Stimulated activated naive B cell treated with anti-CD40 and anti-IgM and Interleukin-4, amounts not matched to agents 10 μg/mL and 1 μg/mL and 100 μg/mL, for 72 hours (primary cell): Measurements from ENCODE around the gene LRRC31.

Source experiments
- ATAC-seq, 2 donors: fragments of 150-1000 bp; cut with Tn5 transposase; replicated peaks; 2 replicates each; pipeline ENCODE4 v1.10.0; 2021; ENCODE audit warnings: moderate library complexity in 1 of 2
- DNase-seq: peaks from one replicate; pipeline ENCODE4 v3.0.0; 2021
- H3K27ac Mint-ChIP-seq: one replicate; pipeline ENCODE4 v1.8.0; 2022; ENCODE audit warnings: mild to moderate bottlenecking, mixed read lengths
- H3K27me3 Mint-ChIP-seq, 2 donors: one replicate each; pipeline ENCODE4 v1.8.0; 2022; ENCODE audit warnings: mixed read lengths in 2 of 2
- H3K36me3 Mint-ChIP-seq, 2 donors: one replicate each; pipeline ENCODE4 v1.8.0; 2022; ENCODE audit warnings: mixed read lengths in 2 of 2, mild to moderate bottlenecking in 1 of 2
- H3K4me1 Mint-ChIP-seq, 2 donors: one replicate each; pipeline ENCODE4 v1.8.0; 2022; ENCODE audit warnings: mixed read lengths in 2 of 2, mild to moderate bottlenecking in 1 of 2
- H3K4me3 Mint-ChIP-seq, 2 donors: one replicate each; pipeline ENCODE4 v1.8.0; 2022; ENCODE audit warnings: mild to moderate bottlenecking in 2 of 2, mixed read lengths in 2 of 2, moderate library complexity in 1 of 2
- H3K9me3 Mint-ChIP-seq, 2 donors: one replicate each; pipeline ENCODE4 v1.8.0; 2022; ENCODE audit warnings: mixed read lengths in 2 of 2, mild to moderate bottlenecking in 1 of 2

Gene LRRC31

DNA sequence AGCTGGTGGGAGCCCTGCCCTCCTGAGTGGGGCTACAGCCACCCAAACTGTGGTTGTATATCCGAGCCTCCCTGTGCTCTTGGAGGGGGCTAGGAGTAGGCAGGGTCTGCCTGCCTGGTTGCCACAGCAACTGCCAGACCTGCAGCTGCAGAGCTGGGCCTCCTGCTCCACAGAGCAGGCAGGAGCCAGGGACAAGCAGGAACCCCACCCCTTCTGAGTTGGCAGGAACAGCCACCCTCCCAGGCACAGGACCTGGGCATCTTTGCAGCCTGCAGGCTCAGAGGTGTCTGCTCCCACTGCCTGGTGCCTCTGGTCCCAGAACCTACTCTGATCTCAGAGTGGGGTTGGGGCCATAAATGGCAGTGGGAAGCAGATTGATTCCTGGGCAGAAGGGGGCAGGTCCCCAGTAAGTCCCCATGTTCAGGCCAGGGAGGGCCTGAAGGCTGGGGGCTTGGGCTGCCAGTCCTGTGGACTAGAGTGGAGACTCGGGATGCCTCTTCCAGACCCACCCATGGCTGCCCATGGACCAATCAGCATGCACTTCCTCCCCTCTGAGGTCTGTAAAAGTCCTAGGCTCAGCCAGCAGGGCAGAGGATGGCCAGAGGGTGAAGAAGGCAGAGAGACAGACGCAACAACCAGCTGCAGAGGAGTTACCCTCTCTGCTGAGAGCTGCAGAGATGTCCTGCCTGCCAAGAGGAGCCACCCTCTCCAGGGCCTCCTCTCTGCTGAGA is 10.3 kb upstream of the LRRC31 start:
- Mint-ChIP-seq H3K4me1 (peaks cover 1 to 11% of the 10 kb centered on the region in 2 donors), H3K4me3 (no peak overlapping the region), H3K36me3 (no peaks in the 10 kb centered on the region), H3K27ac (no peak overlapping the region), H3K9me3 (peaks cover 0 to 2% of the 10 kb centered on the region in 2 donors), H3K27me3 (no peaks in the 10 kb centered on the region)
- DNase-seq (no peak), ATAC-seq (no peak)

DNA sequence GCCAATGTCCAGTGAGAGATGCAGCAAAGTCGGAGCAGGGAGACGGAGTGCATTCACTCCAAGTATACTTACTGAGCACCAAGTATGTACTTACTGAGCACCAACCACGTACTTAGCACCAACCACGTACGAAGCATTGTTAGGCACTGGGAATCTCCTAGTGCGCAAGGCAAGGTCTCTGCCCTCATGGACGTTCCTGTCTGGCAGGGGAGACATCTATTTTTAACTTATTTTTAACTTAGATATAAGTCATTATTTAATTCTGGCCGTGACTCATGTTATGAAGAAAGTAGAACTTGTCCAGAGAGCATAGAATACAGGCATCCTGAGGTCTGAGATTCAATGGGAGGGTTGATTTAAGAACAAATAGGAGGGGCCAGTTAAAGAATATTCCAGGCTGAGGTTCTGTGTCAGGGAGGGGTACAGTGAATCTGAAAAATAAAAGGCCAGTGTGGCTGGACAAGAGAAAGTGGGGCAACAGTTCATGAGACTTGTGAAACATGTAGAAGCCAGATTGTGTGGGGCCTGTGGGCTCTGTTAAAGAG is 9.3 kb upstream of the LRRC31 start:
- H3K27ac Mint-ChIP-seq, result no peak overlapping the region

GRCh38 chr3:169871129-169871886 is 1.6 kb upstream of the LRRC31 start:
- H3K4me1 Mint-ChIP-seq, result peaks cover 12 to 24% of the 10 kb centered on the region in 2 donors
- no peak overlapping the region for H3K4me3 Mint-ChIP-seq
- ATAC-seq (peak in 1 of 2 donors; percentile 33), DNase-seq (no peak)
- no peaks in the 10 kb centered on the region for H3K27me3 Mint-ChIP-seq
- no peaks in the 10 kb centered on the region for H3K36me3 Mint-ChIP-seq
- peak overlapping the region; percentile 57 for H3K27ac Mint-ChIP-seq
- no peaks in the 10 kb centered on the region for H3K9me3 Mint-ChIP-seq

More for the DNA sequence above, 9.3 kb upstream of the LRRC31 start:
- Mint-ChIP-seq H3K4me1 (peaks cover 1 to 5% of the 10 kb centered on the region in 2 donors), H3K27me3 (no peaks in the 10 kb centered on the region), H3K9me3 (no peaks in the 10 kb centered on the region), H3K4me3 (no peak overlapping the region), H3K36me3 (no peaks in the 10 kb centered on the region)
- ATAC-seq (no peak), DNase-seq (no peak)

DNA sequence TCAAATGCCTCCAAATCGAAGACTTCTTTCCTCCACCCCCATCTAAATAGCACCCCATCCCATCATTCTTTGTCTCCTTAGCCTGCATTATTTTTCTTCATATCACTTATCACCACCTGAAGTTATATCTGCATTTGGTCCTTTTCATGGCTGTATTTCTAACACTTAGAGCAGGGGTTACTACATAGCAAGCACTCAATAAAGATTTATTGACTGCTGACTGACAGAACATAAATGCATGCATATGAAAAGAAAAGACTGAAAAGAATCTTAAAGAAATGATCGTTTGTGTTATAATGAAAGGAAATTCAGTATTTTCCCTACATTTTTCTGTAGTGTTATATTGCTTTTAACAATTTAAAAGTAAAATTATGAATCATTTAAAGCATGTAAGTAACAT is 1.4 kb downstream of the LRRC31 start:
- DNase-seq, result no peak
- Mint-ChIP-seq H3K27ac (no peak overlapping the region), H3K4me3 (no peak overlapping the region), H3K9me3 (no peaks in the 10 kb centered on the region), H3K36me3 (peaks cover 0 to 3% of the 10 kb centered on the region in 2 donors), H3K27me3 (no peaks in the 10 kb centered on the region), H3K4me1 (peaks cover 28 to 51% of the 10 kb centered on the region in 2 donors)
- ATAC-seq, result no peak

DNA sequence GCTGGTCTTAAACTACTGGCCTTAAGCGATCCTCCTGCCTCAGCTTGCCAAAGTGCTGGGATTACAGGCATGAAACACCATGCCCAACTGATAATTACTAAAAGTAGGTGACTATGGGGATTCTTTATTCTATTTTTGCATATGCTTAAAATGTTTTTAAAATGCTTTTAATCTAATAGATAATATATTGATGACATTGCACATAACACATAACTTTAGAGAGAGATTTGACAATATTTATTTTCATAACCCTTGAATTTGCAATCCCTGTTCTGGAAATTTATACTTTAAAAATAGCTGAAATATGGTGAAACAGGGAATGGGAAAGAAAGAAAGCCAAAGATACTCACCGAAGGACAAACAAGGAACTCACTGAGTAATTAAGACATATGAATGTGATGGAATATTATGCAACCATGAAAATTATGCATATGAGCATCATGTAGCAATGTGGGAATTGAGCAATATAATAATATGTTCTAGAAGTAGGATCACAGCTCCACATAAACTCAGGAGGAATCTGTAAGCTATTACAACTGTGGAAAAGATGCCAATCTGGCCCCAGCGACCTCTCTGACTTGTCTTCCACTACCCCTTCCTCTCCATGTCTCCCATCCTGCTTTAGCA is 2.0 kb downstream of the LRRC31 start:
- peaks cover 0 to 3% of the 10 kb centered on the region in 2 donors for H3K36me3 Mint-ChIP-seq
- no peak overlapping the region for H3K27ac Mint-ChIP-seq
- ATAC-seq, result no peak
- H3K9me3 Mint-ChIP-seq, result no peaks in the 10 kb centered on the region
- H3K27me3 Mint-ChIP-seq, result no peaks in the 10 kb centered on the region
- no peak for DNase-seq
- H3K4me1 Mint-ChIP-seq, result peaks cover 28 to 52% of the 10 kb centered on the region in 2 donors
- H3K4me3 Mint-ChIP-seq, result no peak overlapping the region

DNA sequence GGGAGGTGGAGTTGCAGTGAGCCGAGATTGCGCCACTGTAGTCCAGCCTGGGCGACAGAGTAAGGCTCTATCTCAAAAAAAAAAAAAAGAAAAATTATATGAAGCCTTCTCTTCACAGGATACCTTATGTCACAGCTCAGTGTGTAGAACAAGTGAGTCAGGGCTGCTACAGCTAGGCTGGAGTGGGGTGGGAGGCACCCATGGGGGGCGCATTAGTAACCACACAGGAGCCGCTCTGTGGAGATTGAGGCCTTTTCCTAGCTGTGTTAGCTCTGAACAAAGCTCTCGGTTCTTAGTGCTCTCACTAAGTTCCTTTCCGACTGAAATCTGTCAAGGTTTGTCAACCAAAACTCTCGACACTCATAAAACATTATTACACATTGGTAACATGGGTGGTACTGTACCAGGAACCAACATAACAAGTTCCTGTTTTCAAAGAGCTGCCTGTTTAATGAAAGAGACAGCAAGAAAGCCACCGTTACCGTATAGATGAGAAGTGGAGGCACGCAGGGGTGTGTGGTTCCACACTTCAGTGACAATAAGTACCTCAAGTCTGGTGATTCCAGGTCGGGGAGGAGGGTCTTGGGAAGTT is 4.5 kb downstream of the LRRC31 start:
- H3K4me3 Mint-ChIP-seq, result peak overlapping the region; percentile 31 to 33
- H3K9me3 Mint-ChIP-seq, result no peaks in the 10 kb centered on the region
- ATAC-seq, result peak; percentile 92
- peak overlapping the region; percentile 89 for H3K27ac Mint-ChIP-seq
- peaks cover 0 to 3% of the 10 kb centered on the region in 2 donors for H3K36me3 Mint-ChIP-seq
- DNase-seq, result peak; percentile 13
- H3K27me3 Mint-ChIP-seq, result no peaks in the 10 kb centered on the region
- H3K4me1 Mint-ChIP-seq, result peaks cover 19 to 36% of the 10 kb centered on the region in 2 donors

DNA sequence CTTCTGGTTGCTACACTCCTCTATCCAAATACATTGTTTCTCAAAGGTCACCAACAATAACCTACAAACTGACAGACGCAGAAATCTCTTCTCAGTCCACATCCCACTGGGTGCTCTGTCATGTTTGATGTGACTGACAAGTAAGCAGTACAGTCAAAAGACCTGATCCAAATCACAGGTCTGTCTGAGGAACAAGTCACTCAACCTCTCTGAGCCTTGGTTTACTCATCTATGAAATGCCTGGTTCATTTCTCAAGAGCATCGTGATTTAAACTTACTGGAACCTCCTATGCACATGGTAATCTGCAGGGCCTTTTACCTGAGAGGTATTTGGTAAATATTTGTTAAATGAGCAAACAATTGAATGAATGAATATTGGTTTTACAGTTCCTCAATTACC is 5.5 kb downstream of the LRRC31 start:
- Mint-ChIP-seq H3K4me3 (no peak overlapping the region), H3K4me1 (peaks cover 16 to 28% of the 10 kb centered on the region in 2 donors), H3K36me3 (peaks cover 0 to 3% of the 10 kb centered on the region in 2 donors), H3K9me3 (no peaks in the 10 kb centered on the region), H3K27ac (no peak overlapping the region), H3K27me3 (no peaks in the 10 kb centered on the region)
- DNase-seq, result no peak
- ATAC-seq, result no peak

DNA sequence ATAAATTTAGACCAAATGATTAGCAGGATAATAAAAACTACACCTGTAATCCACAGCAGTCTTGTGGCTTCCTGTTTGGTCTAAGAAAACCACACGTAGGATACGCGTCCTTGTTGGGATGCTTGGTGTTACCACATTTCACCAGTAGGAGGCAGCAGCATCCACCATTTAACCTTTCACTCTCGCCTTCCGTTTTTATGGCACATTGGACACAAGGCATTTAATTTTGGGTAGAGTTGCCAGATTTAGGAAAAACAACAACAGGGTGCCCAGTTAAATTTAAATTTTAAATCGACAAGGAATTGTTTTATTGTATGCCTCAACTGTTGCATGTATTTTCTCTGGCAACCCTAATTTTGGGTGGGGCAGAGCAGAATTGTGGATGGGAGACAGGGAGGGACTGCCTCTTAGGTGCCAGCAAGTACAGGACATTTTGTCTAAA is 6.3 kb downstream of the LRRC31 start:
- H3K27me3 Mint-ChIP-seq, result no peaks in the 10 kb centered on the region
- peaks cover 16 to 28% of the 10 kb centered on the region in 2 donors for H3K4me1 Mint-ChIP-seq
- no peak overlapping the region for H3K27ac Mint-ChIP-seq
- no peaks in the 10 kb centered on the region for H3K9me3 Mint-ChIP-seq
- H3K36me3 Mint-ChIP-seq, result peaks cover 0 to 3% of the 10 kb centered on the region in 2 donors
- H3K4me3 Mint-ChIP-seq, result peak overlapping the region in 1 of 2 donors; percentile 25
- ATAC-seq (peak; percentile 41 to 56), DNase-seq (peak; percentile 52)

- Mint-ChIP-seq H3K27me3 (no peaks in the 10 kb centered on the region), H3K36me3 (peaks cover 0 to 3% of the 10 kb centered on the region in 2 donors), H3K9me3 (no peaks in the 10 kb centered on the region), H3K4me1 (peaks cover 16 to 28% of the 10 kb centered on the region in 2 donors), H3K4me3 (no peak overlapping the region), H3K27ac (no peak overlapping the region)
- no peak for ATAC-seq
- DNase-seq, result no peak
These were observed 7.9 kb downstream of the LRRC31 start for GRCh38 chr3:169861871-169862270.

GRCh38 chr3:169857811-169858210 is 11.9 kb downstream of the LRRC31 start:
- DNase-seq (no peak), ATAC-seq (no peak)
- Mint-ChIP-seq H3K27me3 (peaks cover 0 to 4% of the 10 kb centered on the region in 2 donors), H3K27ac (no peak overlapping the region), H3K9me3 (no peaks in the 10 kb centered on the region), H3K4me1 (no peaks in the 10 kb centered on the region), H3K4me3 (no peak overlapping the region), H3K36me3 (no peaks in the 10 kb centered on the region)

DNA sequence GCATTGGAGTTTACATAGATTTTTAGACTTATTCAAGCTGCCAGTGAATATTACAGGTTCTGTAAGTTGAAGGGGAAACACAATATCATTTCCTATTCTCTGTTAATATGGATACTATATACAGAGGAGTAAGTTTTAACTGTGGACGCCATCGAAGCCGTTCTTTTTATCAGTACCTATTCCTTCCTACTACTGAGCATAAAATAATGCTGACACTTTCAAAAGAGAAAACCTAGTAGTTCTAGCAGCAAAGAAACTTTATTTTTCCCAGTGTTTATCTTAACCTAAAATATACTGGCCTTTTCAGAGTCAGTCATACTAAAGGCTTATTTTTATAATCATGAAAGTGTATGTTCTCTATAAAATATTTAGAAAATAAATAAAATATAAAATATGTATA is 14.2 kb downstream of the LRRC31 start:
- H3K27ac Mint-ChIP-seq, result no peak overlapping the region

GRCh38 chr3:169850618-169851017 is 19.1 kb downstream of the LRRC31 start:
- no peak for ATAC-seq
- Mint-ChIP-seq H3K4me3 (no peak overlapping the region), H3K27ac (no peak overlapping the region), H3K27me3 (peaks cover 0 to 4% of the 10 kb centered on the region in 2 donors), H3K36me3 (no peaks in the 10 kb centered on the region), H3K4me1 (peaks cover 23 to 29% of the 10 kb centered on the region in 2 donors), H3K9me3 (no peaks in the 10 kb centered on the region)
- DNase-seq, result no peak

More for the DNA sequence above, 14.2 kb downstream of the LRRC31 start:
- H3K36me3 Mint-ChIP-seq, result no peaks in the 10 kb centered on the region
- no peaks in the 10 kb centered on the region for H3K4me1 Mint-ChIP-seq
- ATAC-seq (no peak), DNase-seq (no peak)
- peaks cover 0 to 4% of the 10 kb centered on the region in 2 donors for H3K27me3 Mint-ChIP-seq
- H3K9me3 Mint-ChIP-seq, result no peaks in the 10 kb centered on the region
- no peak overlapping the region for H3K4me3 Mint-ChIP-seq

DNA sequence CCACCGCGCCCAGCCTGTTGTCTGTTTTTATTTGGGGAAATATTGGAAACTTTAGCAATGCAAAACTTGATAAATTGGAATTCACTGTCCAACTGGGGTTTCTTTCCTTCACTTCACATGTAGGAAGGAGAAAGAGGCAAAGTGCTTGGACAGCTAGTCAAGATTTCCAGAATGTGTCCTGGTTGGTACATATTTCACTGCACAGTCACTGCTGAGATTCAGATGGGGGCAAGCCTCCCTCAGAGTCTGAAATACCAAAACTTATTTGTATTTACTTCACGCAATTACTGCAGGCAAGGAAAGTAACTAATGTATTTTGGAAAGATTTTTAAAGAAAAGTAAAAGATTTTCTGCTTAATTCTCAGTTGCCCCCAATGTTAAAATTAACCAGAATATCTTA is 21.0 kb downstream of the LRRC31 start:
- no peak overlapping the region for H3K4me3 Mint-ChIP-seq
- no peaks in the 10 kb centered on the region for H3K9me3 Mint-ChIP-seq
- H3K27me3 Mint-ChIP-seq, result no peaks in the 10 kb centered on the region
- H3K27ac Mint-ChIP-seq, result no peak overlapping the region
- no peak for DNase-seq
- H3K36me3 Mint-ChIP-seq, result no peaks in the 10 kb centered on the region
- no peak for ATAC-seq
- H3K4me1 Mint-ChIP-seq, result peaks cover 23 to 30% of the 10 kb centered on the region in 2 donors

GRCh38 chr3:169847896-169848295 is 21.8 kb downstream of the LRRC31 start:
- Mint-ChIP-seq H3K4me3 (no peak overlapping the region), H3K9me3 (no peaks in the 10 kb centered on the region), H3K36me3 (no peaks in the 10 kb centered on the region), H3K27me3 (no peaks in the 10 kb centered on the region), H3K4me1 (peaks cover 23 to 37% of the 10 kb centered on the region in 2 donors), H3K27ac (no peak overlapping the region)
- DNase-seq (no peak), ATAC-seq (no peak)
